ENCODE data around the gene DGAT2. TPM values are rescaled to one million over a fixed set of nuclear protein-coding genes. Genes with fewer than 3 reads are reported as not detected.

DGAT2 gene
- total RNA-seq, 4 donors from 2014 or later = 2.1 to 4.9 (median 4.1) TPM

- DNase-seq (no peak), ATAC-seq (no peak)
- Histone ChIP-seq H3K4me3 (no peak overlapping the region), H3K9me3 (no peaks in the 10 kb centered on the region), H3K36me3 (no peaks in the 10 kb centered on the region), H3K27me3 (peaks cover 0 to 8% (median 3%) of the 10 kb centered on the region in 3 donors), H3K27ac (no peak overlapping the region), H3K4me1 (peaks cover 6 to 16% of the 10 kb centered on the region in 2 donors)
- intact Hi-C loops (cut with DNase I; ENCODE audit: low total_unique reads) = no loop called here
- TF ChIP-seq, protein P1, sequence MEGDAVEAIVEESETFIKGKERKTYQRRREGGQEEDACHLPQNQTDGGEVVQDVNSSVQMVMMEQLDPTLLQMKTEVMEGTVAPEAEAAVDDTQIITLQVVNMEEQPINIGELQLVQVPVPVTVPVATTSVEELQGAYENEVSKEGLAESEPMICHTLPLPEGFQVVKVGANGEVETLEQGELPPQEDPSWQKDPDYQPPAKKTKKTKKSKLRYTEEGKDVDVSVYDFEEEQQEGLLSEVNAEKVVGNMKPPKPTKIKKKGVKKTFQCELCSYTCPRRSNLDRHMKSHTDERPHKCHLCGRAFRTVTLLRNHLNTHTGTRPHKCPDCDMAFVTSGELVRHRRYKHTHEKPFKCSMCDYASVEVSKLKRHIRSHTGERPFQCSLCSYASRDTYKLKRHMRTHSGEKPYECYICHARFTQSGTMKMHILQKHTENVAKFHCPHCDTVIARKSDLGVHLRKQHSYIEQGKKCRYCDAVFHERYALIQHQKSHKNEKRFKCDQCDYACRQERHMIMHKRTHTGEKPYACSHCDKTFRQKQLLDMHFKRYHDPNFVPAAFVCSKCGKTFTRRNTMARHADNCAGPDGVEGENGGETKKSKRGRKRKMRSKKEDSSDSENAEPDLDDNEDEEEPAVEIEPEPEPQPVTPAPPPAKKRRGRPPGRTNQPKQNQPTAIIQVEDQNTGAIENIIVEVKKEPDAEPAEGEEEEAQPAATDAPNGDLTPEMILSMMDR (IDR thresholded peaks at IDR 0.05 in 4 of 5, conservative IDR thresholded peaks at IDR 0.05 in 1 of 5) = no peak
- TF ChIP-seq POLR2A (IDR thresholded peaks at IDR 0.05) = no peak
- in situ Hi-C loops (cut with MboI; ENCODE audit: low sequenced_read_pairs in 4 of 4) = no loop called here
Observed at GRCh38 chr11:75765116-75765515, 3.5 kb upstream of the DGAT2 start.

DNA sequence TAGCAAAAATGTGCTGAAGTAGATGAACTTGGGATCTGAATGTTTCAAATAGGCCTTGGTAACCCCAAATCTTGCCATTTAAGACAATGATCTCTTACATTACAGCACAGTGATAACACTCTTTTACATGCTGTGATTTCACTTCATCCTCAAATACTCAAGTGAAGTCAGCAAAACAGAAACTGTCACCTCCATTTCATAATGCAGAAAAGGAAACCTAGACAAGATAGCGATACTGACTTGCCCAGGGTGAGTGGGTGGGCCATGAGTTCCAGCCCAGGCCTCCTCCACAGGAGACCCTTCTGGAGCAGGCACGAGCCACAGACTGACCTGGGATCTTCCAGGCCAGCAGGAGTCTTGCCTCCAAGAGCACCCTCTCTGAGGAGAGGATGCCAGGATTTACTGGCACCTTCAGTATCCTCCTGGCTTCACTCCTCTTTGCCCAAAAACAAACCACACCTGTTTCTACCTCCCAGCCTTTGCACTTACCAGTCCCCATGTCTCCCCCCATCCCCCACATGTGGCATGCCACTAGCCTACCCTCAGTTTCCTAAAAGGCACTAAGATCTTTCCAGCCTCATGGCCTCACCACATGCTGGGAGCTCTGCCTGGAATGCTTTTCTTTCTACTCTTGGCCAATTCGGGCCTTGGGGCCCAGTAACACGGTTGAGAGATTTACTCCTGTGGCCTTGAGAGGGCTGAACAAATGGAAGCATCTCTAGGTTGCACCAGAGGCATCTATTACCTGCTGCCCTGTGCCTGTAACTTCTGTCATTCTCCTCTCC, 1.9 kb upstream of the DGAT2 start:
- in situ Hi-C loops (cut with MboI; ENCODE audit: low sequenced_read_pairs in 4 of 4) = no loop called here

GRCh38 chr11:75767228-75767572, 1.4 kb upstream of the DGAT2 start:
- intact Hi-C loops (cut with DNase I; ENCODE audit: low total_unique reads) = no loop called here
- Histone ChIP-seq H3K4me1 (peaks cover 6 to 16% of the 10 kb centered on the region in 2 donors), H3K9me3 (no peaks in the 10 kb centered on the region), H3K4me3 (no peak overlapping the region), H3K36me3 (no peaks in the 10 kb centered on the region), H3K27ac (no peak overlapping the region), H3K27me3 (peaks cover 0 to 8% (median 3%) of the 10 kb centered on the region in 3 donors)
- DNase-seq = no peak
- ATAC-seq = no peak
- TF ChIP-seq, protein P1 (IDR thresholded peaks at IDR 0.05 in 4 of 5, conservative IDR thresholded peaks at IDR 0.05 in 1 of 5) = no peak
- no peak for TF ChIP-seq POLR2A (IDR thresholded peaks at IDR 0.05)
- in situ Hi-C loops (cut with MboI; ENCODE audit: low sequenced_read_pairs in 4 of 4) = no loop called here

More for the DNA sequence above, 1.9 kb upstream of the DGAT2 start:
- intact Hi-C loops (cut with DNase I; ENCODE audit: low total_unique reads) = no loop called here
- Histone ChIP-seq H3K9me3 (no peaks in the 10 kb centered on the region), H3K27ac (no peak overlapping the region), H3K4me3 (no peak overlapping the region), H3K4me1 (peaks cover 6 to 16% of the 10 kb centered on the region in 2 donors), H3K36me3 (no peaks in the 10 kb centered on the region), H3K27me3 (peaks cover 0 to 8% (median 3%) of the 10 kb centered on the region in 3 donors)
- ATAC-seq (no peak), DNase-seq (no peak)
- no peak for TF ChIP-seq POLR2A (IDR thresholded peaks at IDR 0.05)
- TF ChIP-seq, protein P1 (IDR thresholded peaks at IDR 0.05 in 4 of 5, conservative IDR thresholded peaks at IDR 0.05 in 1 of 5) = no peak

- in situ Hi-C loops (cut with MboI; ENCODE audit: low sequenced_read_pairs in 4 of 4) (no loop called here), intact Hi-C loops (cut with DNase I; ENCODE audit: low total_unique reads) (loop anchor here (1.0 kb wide), 2 partner anchors 44 to 61 kb away; no protein-coding TSS in a partner anchor)
- peak overlapping the region in 3 of 4 donors; percentile 53 to 71 (median 70) for H3K4me3 ChIP-seq
- no peak overlapping the region for H3K27ac ChIP-seq
- no peak for TF ChIP-seq POLR2A (IDR thresholded peaks at IDR 0.05)
- TF ChIP-seq, protein P1 (IDR thresholded peaks at IDR 0.05 in 4 of 5, conservative IDR thresholded peaks at IDR 0.05 in 1 of 5) = peak in 1 of 5 experiments; percentile 19
- DNase-seq (no peak), ATAC-seq (no peak)
- no peaks in the 10 kb centered on the region for H3K36me3 ChIP-seq
- peaks cover 0 to 8% (median 3%) of the 10 kb centered on the region in 3 donors for H3K27me3 ChIP-seq
- H3K9me3 ChIP-seq = no peaks in the 10 kb centered on the region
- H3K4me1 ChIP-seq = peaks cover 6 to 16% of the 10 kb centered on the region in 2 donors
Observed at GRCh38 chr11:75767793-75768111, 826 bp upstream of the DGAT2 start.

Data from gastrocnemius medialis (tissue), 4 donors.